Retina (tissue), 1 donor: ENCODE results near the gene CCDC152.
"Not testable (repeated sequence)": the region's sequence is repeated elsewhere in the genome, so short reads cannot be mapped to it uniquely, and the experiment has no call there.

Experiments
- DNase-seq: peaks from one replicate; pipeline ENCODE4 v3.0.0-alpha.2; 2016

CCDC152 gene

DNA sequence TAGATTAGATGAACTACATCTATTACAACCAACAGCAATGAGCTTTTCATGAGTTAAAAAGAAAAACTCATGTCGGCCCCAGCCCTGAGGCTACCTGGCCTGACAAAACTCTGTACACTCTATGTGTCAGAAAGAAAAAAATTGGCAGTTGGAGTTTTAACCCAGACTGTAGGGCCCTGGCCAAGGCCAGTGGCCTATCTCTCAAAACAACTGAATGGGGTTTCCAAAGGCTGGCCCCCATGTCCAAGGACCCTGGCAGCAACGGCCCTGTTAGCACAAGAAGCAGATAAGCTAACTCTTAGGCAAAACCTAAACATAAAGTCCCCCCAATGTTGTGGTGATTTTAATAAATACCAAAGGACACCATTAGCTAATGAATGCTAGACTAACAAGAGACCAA is 59.9 kb downstream of the CCDC152 start:
- not testable (repeated sequence) for DNase-seq

DNA sequence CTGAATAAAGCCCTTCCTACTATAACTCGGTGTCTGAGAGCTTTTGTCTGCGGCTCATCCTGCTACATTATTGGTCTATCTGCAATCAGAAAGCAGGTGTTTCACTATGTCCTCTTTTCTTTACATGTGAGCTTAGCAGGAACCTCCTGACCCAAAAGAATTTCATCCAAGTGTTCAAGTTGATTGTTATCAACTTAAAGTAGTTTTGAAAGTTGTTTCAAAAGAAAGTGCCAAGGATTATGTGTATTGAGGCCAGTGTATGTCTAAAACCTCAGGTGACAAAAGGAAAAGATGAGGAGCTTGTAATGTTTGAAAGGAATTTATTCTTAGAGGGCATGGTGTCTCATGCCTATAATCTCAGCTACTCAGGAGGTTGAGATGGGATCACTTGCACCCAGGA is 63.1 kb downstream of the CCDC152 start:
- no peak for DNase-seq

DNA sequence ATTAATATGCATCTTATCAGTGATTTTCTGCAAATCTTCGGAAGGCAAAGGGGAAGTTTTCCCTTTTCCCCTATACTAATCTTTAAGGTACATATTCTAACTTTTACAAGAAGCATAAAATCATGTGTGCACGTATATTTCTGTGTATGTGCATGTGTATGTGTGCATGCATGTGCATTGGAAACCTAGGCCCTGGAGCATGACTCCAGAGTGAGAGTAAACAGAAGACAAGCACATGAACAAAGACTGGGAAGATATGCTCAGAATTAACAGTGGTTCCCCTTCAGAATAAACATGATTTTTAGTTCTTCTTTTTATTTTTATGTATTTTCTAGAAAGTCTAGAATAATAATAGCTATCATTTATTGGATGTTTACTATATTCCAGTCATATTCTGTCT is 65.9 kb downstream of the CCDC152 start:
- no peak for DNase-seq

- DNase-seq = no peak
Observed at GRCh38 chr5:42824347-42824976, 67.8 kb downstream of the CCDC152 start.

DNA sequence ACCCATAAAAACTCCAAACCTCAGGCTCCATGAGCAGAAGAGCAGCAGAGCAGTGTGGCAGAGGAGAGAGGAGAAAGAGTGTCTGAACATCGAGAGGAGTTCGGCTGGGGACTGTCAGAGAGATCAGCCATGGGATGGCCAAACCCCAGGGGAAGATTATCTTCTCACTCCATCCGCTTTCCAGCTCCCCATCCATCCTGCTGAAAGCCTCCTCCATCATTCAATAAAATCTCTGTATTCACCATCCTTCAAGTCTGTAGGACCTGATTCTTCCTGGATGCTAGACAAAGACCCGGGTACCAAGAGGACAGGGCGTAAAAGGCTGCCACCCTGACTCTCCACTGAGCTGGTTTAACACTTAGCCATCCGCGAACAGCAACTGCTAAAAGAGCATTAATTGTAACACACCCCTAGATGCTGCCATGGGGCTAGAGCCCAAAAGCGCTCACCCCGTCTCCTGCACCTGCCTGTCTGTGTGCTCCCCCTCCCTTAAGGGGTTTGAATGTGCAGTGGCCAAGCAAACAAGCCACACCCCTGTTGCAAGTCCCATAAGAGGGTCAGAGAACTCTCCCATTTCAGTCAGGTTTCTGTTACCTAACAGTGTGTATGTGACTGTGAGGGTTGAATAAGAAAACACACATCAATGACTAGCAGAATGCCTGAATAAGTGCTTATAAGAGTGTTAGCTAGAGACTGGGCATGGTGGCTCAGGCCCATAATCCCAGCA is 69.0 kb downstream of the CCDC152 start:
- no peak for DNase-seq

GRCh38 chr5:42826757-42827515 is 70.3 kb downstream of the CCDC152 start:
- no peak for DNase-seq

GRCh38 chr5:42828671-42829070 is 72.1 kb downstream of the CCDC152 start:
- no peak for DNase-seq

DNA sequence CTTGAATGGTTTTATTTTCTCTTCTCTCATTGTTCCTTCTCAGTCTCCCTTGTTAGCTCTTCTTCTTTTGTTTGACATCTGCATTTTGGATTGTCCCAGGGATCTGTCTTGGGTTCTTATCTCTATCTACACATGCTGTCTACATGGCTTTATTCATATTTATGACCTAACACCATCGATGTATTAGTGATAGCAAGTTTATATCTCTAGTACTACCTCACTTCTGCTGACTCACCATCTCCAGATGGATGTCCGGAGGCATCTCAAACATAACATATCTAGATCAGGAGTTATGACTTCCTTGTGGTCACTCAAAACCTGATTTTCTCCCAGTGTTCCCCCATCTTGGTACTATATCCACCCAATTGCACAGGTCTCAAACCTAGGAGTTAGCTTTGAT is 74.3 kb downstream of the CCDC152 start:
- DNase-seq = no peak

DNA sequence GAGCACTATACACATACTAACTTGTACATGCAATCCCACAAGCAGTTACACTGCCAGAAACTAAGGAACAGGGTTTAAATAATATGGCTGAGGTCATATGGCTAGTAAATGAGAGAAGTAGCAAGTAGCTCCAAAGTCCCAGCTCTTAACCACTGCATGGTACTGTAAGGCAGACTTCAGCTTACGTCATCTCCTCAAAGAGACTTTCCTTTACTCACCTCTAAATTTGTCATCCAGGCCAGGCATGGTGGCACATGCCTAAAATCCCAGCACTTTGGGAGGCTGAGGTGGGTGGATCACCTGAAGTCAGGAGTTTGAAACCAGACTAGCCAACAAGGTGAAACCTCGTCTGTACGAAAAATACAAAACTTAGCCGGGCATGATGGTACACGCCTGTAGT is 75.4 kb downstream of the CCDC152 start:
- DNase-seq = no peak

DNA sequence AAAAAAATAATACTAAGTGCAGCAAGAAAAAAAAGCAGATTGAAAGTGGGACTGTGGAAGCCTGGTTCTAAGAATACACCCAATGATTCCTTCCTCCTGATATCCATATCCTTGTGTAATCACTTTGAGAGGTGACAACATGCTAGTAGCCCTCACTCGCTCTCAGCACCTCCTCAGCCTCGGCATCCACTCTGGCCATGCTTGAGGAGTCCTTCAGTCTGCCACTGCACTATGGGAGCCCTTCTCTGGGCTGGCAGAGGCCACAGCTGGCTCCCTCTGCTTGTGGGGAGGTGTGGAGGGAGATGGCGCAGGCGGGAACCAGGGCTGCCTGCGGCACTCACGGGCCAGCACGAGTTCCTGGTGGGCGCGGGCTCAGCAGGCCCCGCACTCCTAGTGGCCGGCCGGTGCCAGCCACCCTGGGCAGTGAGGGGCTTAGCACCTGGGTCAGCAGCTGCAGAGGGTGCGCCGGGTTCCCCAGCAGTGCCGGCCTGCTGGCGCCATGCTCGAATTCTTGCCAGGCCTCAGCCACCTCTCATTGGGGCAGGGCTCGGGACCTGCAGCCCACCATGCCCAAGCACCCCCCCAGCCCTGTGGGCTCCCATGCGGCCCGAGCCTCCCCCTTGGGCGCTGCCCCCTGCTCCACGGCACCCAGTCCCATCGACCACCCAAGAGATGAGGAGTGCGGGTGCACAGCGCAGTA is 79.6 kb downstream of the CCDC152 start:
- no peak for DNase-seq

DNA sequence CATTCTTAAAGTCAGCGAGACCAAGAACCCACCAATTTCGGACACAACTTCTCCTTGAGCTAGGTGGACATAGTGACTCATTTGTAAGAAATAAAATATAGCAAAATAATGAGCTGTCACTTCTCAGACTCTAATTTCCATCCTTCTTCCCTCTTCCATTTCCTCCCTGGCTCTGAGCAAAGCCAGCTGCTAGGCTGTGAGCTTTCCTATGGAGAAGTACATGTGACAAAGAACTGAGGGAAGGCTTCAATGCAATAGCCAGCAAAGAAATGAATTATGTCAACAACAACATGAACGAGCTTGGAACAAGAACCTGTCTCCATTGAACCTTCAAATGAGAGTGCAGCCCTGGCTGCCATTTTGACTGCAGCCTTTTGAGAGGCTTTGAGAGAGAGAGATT is 81.0 kb downstream of the CCDC152 start:
- no peak for DNase-seq

DNA sequence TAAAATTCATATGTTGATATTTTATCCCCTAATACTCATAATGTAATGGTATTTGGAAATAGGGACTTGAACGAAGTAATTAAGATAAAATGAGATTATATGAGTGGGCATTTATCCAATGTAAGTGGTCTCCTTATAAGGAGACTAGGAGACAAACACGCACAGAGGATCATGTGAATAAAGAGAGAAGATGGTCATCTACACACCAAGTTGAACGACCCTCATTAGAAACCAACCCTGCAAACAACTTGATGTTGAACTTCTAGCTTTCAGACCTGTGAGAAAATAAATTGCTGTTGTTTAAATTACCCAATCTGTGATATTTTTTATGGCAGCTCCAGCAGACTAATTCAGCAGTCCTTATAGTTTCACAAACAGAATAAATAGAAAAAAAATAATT is 82.6 kb downstream of the CCDC152 start:
- no peak for DNase-seq

DNA sequence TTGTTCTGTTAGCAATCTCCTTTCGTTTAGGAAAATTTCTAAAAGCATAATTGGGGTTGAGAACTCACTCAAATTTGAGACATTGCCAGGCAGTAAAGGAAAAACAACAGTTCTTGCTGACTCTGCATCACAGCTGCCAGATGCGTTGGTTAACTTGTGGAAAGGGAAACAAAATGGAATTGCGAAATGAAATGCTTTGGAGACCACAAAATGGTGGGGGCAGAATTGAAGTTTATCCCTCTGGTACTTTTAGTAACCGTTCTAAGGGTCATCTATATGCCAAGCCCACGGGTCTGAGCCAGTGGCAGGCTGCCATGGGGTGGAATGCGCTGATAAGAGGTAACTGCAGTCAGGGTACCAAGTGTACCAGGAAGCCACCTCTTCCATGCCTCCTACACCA is 83.7 kb downstream of the CCDC152 start:
- DNase-seq = no peak

DNA sequence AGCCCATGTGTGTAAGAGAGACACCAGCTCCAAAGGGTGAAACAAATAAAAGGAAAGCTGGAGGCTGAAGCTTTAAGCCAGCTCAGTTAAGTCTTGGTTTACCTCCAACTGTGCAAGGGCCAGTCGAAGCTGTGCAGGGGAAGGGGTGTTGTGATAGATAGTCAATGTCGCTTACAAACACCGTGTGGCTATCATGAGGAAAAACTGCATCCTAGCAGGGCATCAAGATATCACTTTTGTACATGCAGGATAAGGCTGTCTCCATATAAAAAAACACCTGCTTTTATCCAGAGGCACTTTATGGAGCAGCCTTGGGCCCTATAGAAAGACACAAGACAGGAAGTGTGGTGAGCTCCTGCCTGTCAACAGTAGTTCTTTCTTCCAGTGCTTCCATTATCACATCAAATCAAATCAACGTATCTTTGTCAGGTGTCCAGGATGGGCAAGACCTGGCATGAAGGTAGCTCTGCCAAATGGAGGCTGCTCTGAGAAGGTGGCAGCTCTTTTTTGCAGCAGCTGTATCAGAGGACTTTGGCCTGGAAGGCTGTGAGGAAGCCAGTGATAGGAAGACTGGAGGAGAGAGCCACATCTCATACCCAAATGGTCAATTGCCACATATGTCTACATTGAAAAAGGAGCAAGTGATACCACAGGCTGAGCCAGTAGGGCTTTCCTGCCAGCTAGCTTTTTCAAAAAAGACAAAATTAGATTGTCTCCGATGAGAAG is 84.4 kb downstream of the CCDC152 start:
- DNase-seq = no peak

DNA sequence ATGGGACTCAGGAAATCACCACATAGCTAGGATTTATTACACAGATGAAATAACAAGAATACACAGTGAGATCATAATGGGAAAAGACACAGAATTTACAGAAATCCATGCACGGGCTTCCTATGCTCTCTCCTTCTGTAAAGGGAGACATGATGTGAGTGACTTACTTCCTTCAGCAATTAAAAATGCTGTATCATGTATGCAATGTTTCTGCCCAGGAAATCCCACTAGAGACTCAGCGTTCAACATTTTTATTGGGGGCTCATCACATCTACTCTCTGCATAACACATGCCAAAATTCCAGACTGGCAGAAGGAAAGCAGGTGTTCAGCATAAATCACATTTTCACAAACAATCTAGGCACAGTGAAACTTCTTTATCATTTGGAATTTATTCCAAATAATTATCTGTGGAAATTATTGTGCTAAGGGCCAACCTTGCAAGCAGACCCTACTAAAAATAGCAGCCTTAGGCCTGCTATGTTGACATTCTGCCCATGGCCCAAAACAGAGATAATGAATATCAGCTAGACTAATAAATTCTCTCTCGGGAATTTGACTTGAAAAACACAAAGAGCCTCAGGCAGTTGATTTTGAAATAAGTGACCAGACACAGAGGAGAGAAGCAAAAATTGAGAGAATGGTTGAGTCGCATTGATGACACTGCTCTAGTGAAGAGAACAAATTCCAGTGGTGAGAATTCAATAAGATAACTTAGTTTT is 86.5 kb downstream of the CCDC152 start:
- DNase-seq = no peak

DNA sequence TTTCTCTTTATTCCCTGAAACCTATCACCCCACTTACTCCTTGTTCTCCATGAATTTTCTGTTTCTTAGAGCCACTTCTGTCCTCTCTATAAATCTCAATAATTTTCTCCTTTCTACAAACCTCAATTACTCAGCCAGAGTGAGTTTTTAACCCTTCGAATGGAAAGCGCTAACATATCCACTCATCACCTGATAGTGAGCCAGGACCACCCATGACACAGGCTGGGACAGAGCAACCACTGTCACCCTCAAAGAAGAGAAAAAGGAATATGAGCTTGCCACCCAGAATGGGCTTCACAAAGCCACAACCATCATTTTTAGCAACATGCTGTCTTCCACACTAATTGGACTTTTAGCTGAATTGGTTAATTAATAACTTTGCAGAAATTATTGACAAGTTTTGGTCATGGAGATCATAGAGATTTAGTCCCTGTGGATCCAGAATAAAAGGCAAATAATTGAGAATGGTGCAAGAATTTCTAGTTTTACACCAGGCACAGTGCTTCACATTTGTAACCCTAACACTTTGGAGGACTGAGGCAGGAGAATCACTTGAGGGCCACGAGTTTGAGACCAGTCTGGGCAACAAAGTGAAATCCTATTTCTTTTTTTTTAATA is 87.2 kb downstream of the CCDC152 start:
- no peak for DNase-seq

DNA sequence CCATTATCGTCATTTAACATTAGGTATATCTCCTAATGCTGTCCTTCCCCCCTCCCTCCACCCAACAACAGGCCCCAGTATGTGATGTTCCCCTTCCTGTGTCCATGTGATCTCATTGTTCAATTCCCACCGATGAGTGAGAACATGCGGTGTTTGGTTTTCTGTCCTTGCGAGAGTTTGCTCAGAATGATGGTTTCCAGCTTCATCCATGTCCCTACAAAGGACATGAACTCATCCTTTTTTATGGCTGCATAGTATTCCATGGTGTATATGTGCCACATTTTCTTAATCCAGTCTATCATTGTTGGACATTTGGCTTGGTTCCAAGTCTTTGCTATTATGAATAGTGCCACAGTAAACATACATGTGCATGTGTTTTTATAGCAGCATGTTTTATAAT is 87.8 kb downstream of the CCDC152 start:
- DNase-seq = not testable (repeated sequence)

- DNase-seq = no peak
Observed at GRCh38 chr5:42848545-42848944, 91.9 kb downstream of the CCDC152 start.

DNA sequence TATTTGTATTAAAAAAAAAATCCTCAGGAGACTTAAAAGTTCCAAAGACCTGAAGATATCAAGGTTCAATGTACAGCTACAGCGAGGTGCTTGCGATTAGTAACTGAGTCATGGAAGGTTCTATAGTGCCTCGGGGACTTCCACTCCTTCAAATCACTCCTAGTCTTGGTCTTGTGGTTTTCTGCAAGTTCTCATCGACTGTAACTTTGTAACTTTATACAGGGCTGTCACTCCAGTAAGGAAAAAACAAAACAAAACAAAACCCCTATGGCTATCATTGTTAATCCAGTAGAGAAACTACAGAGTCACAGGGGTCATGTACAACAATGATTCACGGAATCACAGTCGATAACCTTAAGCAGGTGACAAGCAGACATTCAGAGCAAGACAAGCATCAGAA is 94.9 kb downstream of the CCDC152 start:
- no peak for DNase-seq
